ELR (cell line): ENCODE data around the gene GSG1L.
A peak's percentile ranks its signal among the peaks of the same experiment; 100 is the strongest.
"Not testable (repeated sequence)": the region's sequence is repeated elsewhere in the genome, so short reads cannot be mapped to it uniquely, and the experiment has no call there.

Experiments
- DNase-seq: peaks from one replicate; pipeline ENCODE4 v3.0.0-alpha.2; 2015; ENCODE audit warnings: low read depth

GSG1L gene

GRCh38 chr16:27756206-27756970 lies 307.1 kb downstream of the GSG1L start:
- no peak for DNase-seq

GRCh38 chr16:27754788-27755690 lies 308.5 kb downstream of the GSG1L start:
- DNase-seq, result no peak

DNA sequence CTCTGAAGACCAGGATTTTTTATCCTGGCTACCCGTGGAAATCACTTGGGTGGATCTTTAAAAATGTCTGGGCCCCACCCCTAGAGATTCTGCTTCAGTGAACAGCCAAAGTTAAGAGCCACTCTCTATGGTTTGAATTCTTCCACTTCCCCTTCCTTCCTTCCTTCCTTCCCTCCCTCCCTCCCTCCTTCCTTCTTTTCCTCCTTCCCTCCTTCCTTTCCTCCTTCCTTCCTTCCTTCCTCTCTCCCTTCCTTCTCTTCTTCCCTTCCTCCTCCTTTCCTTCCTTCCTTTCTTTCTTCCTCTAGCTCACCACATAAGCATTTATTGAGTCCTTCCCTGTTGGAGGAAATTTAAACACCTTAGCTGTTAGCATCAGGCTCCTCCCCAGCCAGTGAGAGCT lies 310.0 kb downstream of the GSG1L start:
- DNase-seq, result no peak

GRCh38 chr16:27752241-27752640 lies 311.3 kb downstream of the GSG1L start:
- DNase-seq, result no peak

DNA sequence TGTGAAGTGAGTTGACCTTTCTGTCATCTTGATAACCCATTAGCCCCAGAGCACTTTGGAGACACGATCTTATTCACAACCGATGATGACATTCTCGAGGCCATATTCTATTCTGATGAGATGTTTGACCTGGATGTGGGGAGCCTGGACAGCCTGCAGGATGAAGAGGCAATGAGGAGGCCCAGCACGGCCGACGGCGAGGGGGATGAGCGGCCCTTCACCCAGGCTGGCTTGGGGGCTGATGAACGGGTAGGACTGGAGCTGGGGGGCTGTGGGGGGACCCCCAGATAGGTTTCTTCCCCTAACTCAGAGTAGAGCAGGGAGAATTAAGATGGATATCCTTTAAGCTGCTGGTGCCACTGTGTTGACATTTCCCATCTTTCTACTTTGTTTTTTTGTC lies 311.8 kb downstream of the GSG1L start:
- DNase-seq, result no peak

DNA sequence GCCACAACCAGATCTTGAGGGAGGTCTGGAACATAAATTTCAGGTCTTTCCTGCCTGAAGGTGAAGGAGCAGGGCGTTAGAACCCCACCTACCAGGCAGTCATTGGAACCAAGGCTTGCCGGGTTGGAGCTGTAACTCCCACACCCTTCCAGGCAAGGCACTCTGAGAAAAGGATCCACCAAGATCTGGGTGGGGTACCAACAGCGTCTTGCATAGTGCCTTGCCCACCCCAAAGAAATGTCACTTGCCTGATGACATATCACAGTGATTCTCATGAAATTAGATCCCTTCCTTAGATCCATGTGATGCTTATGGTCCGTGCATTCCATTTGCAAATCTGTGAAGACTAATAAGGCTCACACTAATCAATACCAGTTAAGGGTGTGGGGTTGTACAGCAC lies 312.3 kb downstream of the GSG1L start:
- DNase-seq, result no peak

- no peak for DNase-seq
Observed at GRCh38 chr16:27749946-27750345, 313.6 kb downstream of the GSG1L start.

DNA sequence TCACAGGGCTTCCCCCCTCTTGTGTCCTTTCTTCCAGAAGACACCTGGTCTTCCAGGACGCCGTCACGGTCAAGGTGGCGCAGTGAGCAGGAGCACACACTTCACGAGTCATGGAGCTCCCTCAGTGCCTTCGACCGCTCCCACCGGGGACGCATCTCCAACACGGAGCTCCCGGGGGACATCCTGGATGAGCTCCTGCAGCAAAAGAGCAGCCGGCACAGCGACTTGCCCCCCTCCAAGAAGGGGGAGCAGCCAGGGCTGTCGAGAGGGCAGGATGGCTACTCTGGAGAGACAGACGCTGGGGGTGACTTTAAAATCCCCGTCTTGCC lies 314.0 kb downstream of the GSG1L start:
- DNase-seq, result no peak

GRCh38 chr16:27748868-27749546 lies 314.5 kb downstream of the GSG1L start:
- DNase-seq, result peak; percentile 93

DNA sequence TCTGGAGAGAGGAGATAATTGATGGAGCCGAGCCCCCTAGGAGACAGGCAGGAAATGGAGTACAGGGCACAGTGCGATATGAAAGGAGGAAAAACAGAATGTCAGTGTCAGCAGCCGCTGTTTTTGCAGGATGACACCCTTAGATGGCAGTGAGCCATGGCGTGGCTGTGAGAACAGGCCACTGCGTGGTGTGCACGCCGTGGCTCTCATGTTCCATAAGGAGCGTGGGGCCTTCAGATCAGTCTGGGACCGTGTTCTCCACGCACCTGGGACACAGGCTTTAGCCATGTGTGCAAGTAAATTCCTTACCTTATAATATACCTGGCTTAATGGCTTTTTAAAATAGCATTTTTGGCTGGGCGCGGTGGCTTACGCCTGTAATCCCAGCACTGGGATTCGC lies 315.6 kb downstream of the GSG1L start:
- DNase-seq, result no peak

- no peak for DNase-seq
Observed at GRCh38 chr16:27746076-27746855, 317.2 kb downstream of the GSG1L start.

GRCh38 chr16:27745348-27745747 lies 318.2 kb downstream of the GSG1L start:
- DNase-seq, result peak; percentile 43

DNA sequence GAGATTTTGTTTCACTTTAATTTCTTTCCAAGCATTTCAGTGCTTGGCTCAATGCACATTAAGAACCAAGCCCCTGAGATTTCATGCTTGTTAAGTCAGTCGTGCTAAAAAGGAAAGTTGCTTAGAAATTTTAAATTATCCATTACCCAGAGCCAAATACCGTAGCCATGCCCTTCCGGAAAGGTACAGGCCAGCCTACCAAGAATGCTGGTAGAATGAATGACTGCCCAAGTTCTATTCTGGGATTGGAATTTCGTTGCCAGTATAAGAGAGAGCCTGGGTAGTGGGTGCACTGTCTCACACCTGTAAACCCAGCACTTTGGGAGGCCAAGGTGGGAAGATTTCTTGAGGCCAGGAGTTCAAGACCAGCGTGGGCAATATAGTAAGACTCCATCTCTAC lies 319.6 kb downstream of the GSG1L start:
- DNase-seq, result no peak

- not testable (repeated sequence) for DNase-seq
Observed at GRCh38 chr16:27743001-27743400, 320.5 kb downstream of the GSG1L start.

DNA sequence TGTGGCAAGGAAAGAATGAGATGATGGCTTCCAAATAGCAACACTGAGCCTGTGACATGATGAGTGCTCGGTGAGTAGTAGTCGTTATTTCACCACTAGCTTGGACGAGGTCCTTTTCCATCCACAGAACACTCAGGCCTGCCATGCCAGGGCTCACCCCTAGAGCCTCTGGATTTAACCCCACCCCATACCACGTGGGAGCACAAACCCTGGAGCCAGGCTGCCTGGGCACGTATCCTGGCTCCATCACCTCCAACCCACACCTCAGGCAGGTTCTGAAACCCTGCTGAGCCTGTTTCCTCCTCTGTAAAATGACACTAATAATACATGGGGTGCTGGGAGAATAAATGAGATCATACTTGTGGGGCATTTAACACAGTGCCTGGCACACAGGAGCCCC lies 321.2 kb downstream of the GSG1L start:
- no peak for DNase-seq

DNA sequence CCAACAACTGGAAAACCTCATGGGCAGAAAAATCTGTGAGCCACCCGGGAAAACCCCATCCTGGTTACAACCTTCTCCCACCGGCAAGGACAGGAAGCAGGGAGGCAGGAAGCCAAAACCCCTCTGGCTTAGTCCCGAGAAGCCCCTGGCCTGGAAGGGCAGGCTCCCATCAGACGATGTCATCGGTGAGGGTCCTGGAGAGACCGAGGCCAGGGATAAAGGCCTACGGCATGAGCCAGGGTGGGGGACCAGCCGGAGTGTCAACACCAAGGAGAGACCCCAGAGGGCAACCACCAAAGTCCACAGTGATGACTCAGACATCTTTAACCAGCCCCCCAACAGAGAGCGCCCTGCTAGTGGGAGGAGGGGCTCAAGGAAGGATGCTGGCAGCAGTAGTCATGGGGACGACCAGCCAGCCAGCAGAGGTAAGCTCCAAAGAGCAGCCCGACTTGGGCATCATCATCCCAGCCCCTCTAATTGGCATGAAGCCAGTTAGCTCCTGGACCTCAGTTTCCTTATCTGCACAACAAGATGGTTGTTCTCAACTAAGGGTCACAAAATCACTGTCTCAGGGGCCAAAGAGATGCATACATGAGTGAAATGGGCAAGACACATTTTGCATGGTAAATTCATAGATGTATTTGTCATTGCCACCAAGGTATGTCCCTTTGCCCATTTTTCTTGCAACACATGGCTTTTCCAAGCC lies 322.9 kb downstream of the GSG1L start:
- DNase-seq, result peak; percentile 31

DNA sequence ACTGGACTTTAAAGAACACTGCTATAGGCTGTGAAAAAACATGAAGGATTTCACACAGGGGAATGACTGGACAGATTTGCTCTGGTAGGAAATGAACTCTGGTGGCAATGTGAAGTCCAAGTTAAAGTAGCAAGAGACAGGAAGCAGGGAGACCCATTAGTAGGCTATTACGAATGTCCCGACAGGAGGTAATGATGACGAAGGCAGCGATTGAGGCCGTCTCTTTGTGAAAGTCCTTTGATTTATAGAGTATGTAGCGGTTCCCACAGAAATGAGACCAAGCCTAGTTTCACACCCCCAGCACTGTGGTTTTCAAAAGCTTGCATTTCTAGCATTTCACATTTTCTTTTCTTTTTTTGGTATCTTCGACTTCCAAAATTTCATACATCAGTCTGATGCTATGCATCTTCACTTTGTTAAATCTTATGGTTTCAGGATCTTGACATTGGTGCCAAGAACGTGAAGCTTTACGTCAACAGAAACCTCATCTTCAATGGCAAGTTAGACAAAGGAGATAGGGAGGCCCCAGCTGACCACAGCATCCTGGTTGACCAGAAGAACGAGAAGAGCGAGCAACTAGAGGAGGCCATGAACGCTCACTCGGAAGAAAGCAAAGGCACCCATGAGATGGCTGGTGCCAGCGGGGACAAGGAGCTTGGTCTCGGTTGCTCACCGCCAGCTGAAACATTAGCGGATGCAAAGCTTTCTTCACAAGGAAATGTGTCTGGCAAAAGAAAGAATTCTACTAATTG lies 323.7 kb downstream of the GSG1L start:
- no peak for DNase-seq

DNA sequence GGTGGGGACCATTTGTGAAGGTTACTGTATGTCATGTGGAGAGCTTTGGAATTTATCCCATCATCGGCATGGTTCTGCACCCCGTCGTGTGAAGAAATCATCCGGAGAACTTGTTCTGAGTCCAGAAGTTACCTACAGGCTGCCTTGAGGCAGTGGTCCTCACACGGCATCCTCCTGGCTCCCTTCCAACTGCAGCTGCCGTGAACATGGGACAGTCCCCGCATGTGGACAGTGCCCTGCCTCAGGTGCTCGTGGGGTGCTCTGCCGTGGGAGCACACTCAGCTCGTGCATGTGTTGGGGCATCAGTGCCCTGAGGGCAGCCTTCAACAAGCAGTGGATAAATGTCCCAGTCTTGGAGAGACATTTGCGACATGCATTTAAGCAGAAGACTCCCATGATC lies 324.9 kb downstream of the GSG1L start:
- DNase-seq, result no peak
